Tibial nerve (tissue), 3 donors: ENCODE data around the gene TMEM259.

Experiments used
- POLR2A ChIP-seq, 2 donors: fragments of 450-650 bp; IDR thresholded peaks; one replicate each; pipeline ENCODE4 v1.6.1; 2017; ENCODE audit warnings: antibody characterized with exemption in 2 of 2, mild to moderate bottlenecking in 2 of 2, moderate library complexity in 2 of 2
- TF ChIP-seq, protein P1 (sequence below), 5 experiments: fragments of 200-600 bp in 3 of 5; fragments of 450-650 bp in 2 of 5; sonication (generic) in 3 of 5; IDR thresholded peaks; one replicate each; pipeline ENCODE4 v1.5.1; 2016 to 2019; ENCODE audit warnings: antibody characterized with exemption in 5 of 5, mild to moderate bottlenecking in 3 of 5, moderate library complexity in 2 of 5

GRCh38 chr19:964116-964520, 56.8 kb downstream of the TMEM259 start:
- TF ChIP-seq, protein P1, sequence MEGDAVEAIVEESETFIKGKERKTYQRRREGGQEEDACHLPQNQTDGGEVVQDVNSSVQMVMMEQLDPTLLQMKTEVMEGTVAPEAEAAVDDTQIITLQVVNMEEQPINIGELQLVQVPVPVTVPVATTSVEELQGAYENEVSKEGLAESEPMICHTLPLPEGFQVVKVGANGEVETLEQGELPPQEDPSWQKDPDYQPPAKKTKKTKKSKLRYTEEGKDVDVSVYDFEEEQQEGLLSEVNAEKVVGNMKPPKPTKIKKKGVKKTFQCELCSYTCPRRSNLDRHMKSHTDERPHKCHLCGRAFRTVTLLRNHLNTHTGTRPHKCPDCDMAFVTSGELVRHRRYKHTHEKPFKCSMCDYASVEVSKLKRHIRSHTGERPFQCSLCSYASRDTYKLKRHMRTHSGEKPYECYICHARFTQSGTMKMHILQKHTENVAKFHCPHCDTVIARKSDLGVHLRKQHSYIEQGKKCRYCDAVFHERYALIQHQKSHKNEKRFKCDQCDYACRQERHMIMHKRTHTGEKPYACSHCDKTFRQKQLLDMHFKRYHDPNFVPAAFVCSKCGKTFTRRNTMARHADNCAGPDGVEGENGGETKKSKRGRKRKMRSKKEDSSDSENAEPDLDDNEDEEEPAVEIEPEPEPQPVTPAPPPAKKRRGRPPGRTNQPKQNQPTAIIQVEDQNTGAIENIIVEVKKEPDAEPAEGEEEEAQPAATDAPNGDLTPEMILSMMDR (IDR thresholded peaks at IDR 0.05): no peak
- no peak for TF ChIP-seq POLR2A (IDR thresholded peaks at IDR 0.05)
